Heart left ventricle (tissue), 16 donors: ENCODE results near the gene SHANK3. TPM values are rescaled to one million over a fixed set of nuclear protein-coding genes. Genes with fewer than 3 reads are reported as not detected.

Experiments used
- ATAC-seq, 4 donors: fragments of 200-7000 bp; cut with Tn5 transposase; one replicate each; pipeline ENCODE4 v1.9.1; 2020 to 2022; ENCODE audit warnings: moderate library complexity in 4 of 4, mild to moderate bottlenecking in 3 of 4, moderate number of reproducible peaks in 1 of 4
- DNase-seq, 5 donors: peaks; one replicate each; pipeline ENCODE4 v3.0.0-alpha.2; 2020
- H3K27ac ChIP-seq, 12 donors: fragments of 200-600 bp; sonication (generic) in 4 of 12; one replicate each; pipeline versions ENCODE4 v1.5.0 to v1.8.0; 2016 to 2022; ENCODE audit warnings: mild to moderate bottlenecking in 2 of 12
- H3K27me3 ChIP-seq, 9 donors: fragments of 200-600 bp; sonication (generic) in 2 of 9; one replicate each; pipeline versions ENCODE4 v1.5.1 to v1.8.0; 2016 to 2022; ENCODE audit warnings: mild to moderate bottlenecking in 3 of 9
- H3K36me3 ChIP-seq, 9 donors: fragments of 200-600 bp; sonication (generic) in 2 of 9; one replicate each; pipeline versions ENCODE4 v1.5.0 to v1.8.0; 2018 to 2022; ENCODE audit warnings: mild to moderate bottlenecking in 2 of 9
- H3K4me1 ChIP-seq, 12 donors: fragments of 200-600 bp; sonication (generic) in 4 of 12; one replicate each; pipeline versions ENCODE4 v1.5.0 to v1.8.0; 2016 to 2022; ENCODE audit warnings: mild to moderate bottlenecking in 3 of 12
- H3K4me3 ChIP-seq, 12 donors: fragments of 200-600 bp; sonication (generic) in 4 of 12; one replicate each; pipeline versions ENCODE4 v1.5.0 to v1.8.0; 2017 to 2022; ENCODE audit warnings: mild to moderate bottlenecking in 9 of 12, moderate library complexity in 4 of 12
- H3K9me3 ChIP-seq, 12 donors: fragments of 200-600 bp; sonication (generic) in 4 of 12; one replicate each; pipeline versions ENCODE4 v1.5.0 to v1.8.0; 2016 to 2022; ENCODE audit warnings: mild to moderate bottlenecking in 1 of 12
- CTCF ChIP-seq, 12 donors: fragments of 200-600 bp; sonication (generic) in 4 of 12; IDR thresholded peaks; one replicate each; pipeline versions ENCODE4 v1.5.0 to v1.8.0; 2018 to 2022; ENCODE audit warnings: antibody characterized with exemption in 12 of 12, mild to moderate bottlenecking in 5 of 12
- POLR2A ChIP-seq, 2 donors: fragments of 450-650 bp; IDR thresholded peaks; one replicate each; pipeline ENCODE4 v1.6.1; 2017; ENCODE audit warnings: antibody characterized with exemption in 2 of 2, mild to moderate bottlenecking in 2 of 2, moderate library complexity in 2 of 2
- WGBS, 4 donors: extraction: QIAGEN DNeasy Blood & Tissue Kit in 2 of 4; methylation state at CpG; one replicate each; pipeline versions ENCODE4 v1.1.5 to v1.1.7; 2013 to 2018; 5-methylcytosine and 5-hydroxymethylcytosine counted together
- intact Hi-C, 10 donors: fragments of 100-400 bp; cut with DNase I; formaldehyde crosslinking; loops; one replicate each; pipeline versions ENCODE4 v1.11.1 to v1.14.2; 2022
- polyA plus RNA-seq, 2 donors: library from polyadenylated mRNA; stranded (reverse); fragments of 200-250 nt; gene quantifications; one replicate each; pipeline ENCODE4 v1.2.3, GENCODE V29; 2013
- total RNA-seq, 9 donors: library from RNA; depleted of rRNA in 2 of 9; stranded (reverse); fragments of >200 nt in 2 of 9; fragmentation: NEBNext Ultra II Directional in 3 of 9; extraction: Animal tissue kit (Norgen Biotek cat#: 25700) in 3 of 9; gene quantifications; one replicate each; pipeline versions ENCODE4 v1.1.0 to v1.2.4, GENCODE V29; 2016 to 2023
- donor health status: ischemic (EF 13 %, LVEDD 7.1; RV severe dilation, severe dysfunction).
- donor health status: healthy with polysubstance abuse.
- donor health status: DM: no; HTN: yes; CAD: no.
- donor health status: DM: no; HTN: no; CAD: no.
- donor health status: ischemic (EF 25% LVEDD 6.9; RV normal size, moderate dysfunction).
- donor health status: ischemic (EF 25% LVEDD 5.7; RV mildly dilated, moderate dysfunction).
- donor health status: healthy.
- donor health status: DM: yes; HTN: yes; CAD: no.
- donor health status: ischemic (EF 35%, LVEDD 5.7; RV mildly dilated, moderate dysfunction).
- donor health status: nonischemic (EF 11% LVEDD 7.7; RV severe dilation, severe dysfunction).
- donor health status: DM: yes; HTN: yes; CAD: no.
- donor health status: PGD.
- donor health status: ischemic (EF 29% LVEDD 5.4; RV normal size, mild dysfunction).
- donor health status: nonischemic (EF 23%, LVEDD 6.1; RV moderate dilation, normal function).

SHANK3 gene
- total and polyA plus RNA-seq, 11 donors = 11.3 to 36.0 (median 21.9) TPM

DNA sequence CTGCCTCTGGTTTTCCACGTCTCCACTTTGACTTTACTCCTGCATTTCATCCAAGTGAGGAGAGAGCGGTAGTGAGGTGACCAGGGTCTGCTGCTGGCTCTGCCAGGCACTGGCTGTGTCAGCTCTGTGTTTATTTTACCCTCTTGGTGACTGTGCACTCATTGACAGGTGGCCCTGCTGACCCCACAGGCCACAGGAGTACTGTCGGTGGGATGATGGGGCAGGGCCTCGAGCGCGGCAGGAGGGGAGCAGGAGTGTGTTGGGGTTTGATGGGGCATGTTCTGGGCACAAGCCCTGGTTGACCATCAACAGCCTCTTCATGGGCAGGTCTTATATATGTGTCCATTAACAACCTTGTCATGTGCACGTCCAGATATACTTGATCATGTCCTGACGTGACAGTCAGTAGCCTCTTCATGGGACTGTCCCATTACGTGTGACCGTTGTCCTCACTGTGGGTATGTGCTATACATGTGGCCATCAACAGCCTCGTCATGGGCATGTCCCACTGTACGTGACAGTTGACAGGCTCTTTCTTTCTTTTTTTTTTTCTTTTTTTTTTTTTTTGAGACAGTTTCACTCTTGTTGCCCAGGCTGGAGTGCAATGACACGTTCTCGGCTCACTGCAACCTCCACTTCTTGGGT lies 34.0 kb downstream of the SHANK3 start:
- Histone ChIP-seq H3K27ac (no peak overlapping the region), H3K4me1 (peaks cover 0 to 34% (median 12%) of the 10 kb centered on the region in 12 donors), H3K4me3 (no peak overlapping the region), H3K36me3 (peaks cover 0 to 67% (median 33%) of the 10 kb centered on the region in 9 donors), H3K9me3 (no peaks in the 10 kb centered on the region), H3K27me3 (no peaks in the 10 kb centered on the region)
- DNase-seq (peak in 3 of 5 donors; percentile 4 to 23 (median 11)), ATAC-seq (no peak)
- WGBS, 4 donors = 87 to 94% (median 89%) methylated on average over 12 to 14 of the region's 14 CpGs
- intact Hi-C loops = no loop called here
- TF ChIP-seq POLR2A (IDR thresholded peaks at IDR 0.05) (no peak), CTCF (IDR thresholded peaks at IDR 0.05) (no peak)

GRCh38 chr22:50708474-50708873 lies 35.9 kb downstream of the SHANK3 start:
- Histone ChIP-seq H3K9me3 (no peaks in the 10 kb centered on the region), H3K27me3 (no peaks in the 10 kb centered on the region), H3K4me3 (no peak overlapping the region), H3K27ac (no peak overlapping the region), H3K36me3 (peaks cover 0 to 58% (median 20%) of the 10 kb centered on the region in 9 donors), H3K4me1 (peaks cover 0 to 44% (median 26%) of the 10 kb centered on the region in 12 donors)
- ATAC-seq (no peak), DNase-seq (peak in 1 of 5 donors; percentile 4)
- WGBS, 4 donors = 96 to 99% (median 97%) methylated on average over 3 of the region's 3 CpGs
- TF ChIP-seq POLR2A (IDR thresholded peaks at IDR 0.05) (no peak), CTCF (IDR thresholded peaks at IDR 0.05) (no peak)
- intact Hi-C loops = no loop called here

DNA sequence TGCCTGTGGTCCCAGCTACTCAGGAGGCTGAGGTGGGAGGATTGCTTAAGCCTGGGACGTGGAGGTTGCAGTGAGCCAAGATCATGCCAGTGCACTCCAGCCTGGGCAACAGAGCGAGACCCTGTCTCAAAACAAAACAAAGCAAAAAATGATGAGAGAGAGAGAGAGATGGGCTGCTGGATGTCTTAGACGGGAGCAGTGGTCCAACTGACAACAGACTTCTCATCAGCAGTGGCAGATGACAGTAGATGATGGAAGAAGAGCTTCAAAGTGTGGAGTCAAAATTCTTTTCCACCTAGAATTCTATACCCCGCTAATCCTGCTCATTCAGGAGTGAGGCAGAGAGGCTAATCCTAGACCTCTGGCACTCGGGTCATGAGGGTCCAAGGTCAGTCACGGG lies 36.4 kb downstream of the SHANK3 start:
- WGBS, 4 donors = 91 to 95% (median 93%) methylated on average over 6 of the region's 6 CpGs
- DNase-seq = no peak
- TF ChIP-seq POLR2A (IDR thresholded peaks at IDR 0.05) (no peak), CTCF (IDR thresholded peaks at IDR 0.05) (no peak)
- Histone ChIP-seq H3K9me3 (no peaks in the 10 kb centered on the region), H3K4me1 (peaks cover 0 to 49% (median 27%) of the 10 kb centered on the region in 12 donors), H3K4me3 (no peak overlapping the region), H3K36me3 (peaks cover 0 to 54% (median 20%) of the 10 kb centered on the region in 9 donors), H3K27ac (no peak overlapping the region), H3K27me3 (no peaks in the 10 kb centered on the region)
- no peak for ATAC-seq
- intact Hi-C loops = no loop called here

DNA sequence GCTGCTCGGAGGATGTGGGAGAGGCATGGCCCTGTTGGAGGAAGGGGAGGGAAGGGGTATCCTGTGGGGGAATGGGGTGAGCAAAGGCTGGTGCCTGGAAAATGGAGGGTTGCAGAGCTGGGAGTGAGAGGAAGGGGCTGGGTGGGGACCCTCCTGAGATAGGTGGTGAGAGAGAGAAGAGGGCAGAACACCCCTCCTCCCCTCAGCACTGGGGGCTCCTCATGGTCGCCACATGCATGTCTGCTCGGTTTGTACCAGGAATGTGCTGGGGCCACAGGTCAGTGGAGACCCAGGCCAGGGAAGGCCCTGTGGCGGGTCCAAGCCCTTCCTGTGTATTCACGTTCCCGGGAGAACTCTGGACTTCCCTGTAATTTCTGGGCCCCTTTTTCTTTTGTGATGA lies 37.6 kb downstream of the SHANK3 start:
- Histone ChIP-seq H3K4me1 (peaks cover 0 to 55% (median 27%) of the 10 kb centered on the region in 12 donors), H3K4me3 (no peak overlapping the region), H3K27me3 (no peaks in the 10 kb centered on the region), H3K36me3 (peaks cover 0 to 47% (median 11%) of the 10 kb centered on the region in 9 donors), H3K9me3 (no peaks in the 10 kb centered on the region), H3K27ac (peak overlapping the region in 5 of 12 donors; percentile 7 to 53 (median 18))
- WGBS, 4 donors = 58 to 68% (median 64%) methylated on average over 6 of the region's 6 CpGs
- ATAC-seq (no peak), DNase-seq (peak in 3 of 5 donors; percentile 12 to 31 (median 22))
- no peak for TF ChIP-seq CTCF (IDR thresholded peaks at IDR 0.05)
- TF ChIP-seq POLR2A (IDR thresholded peaks at IDR 0.05) = no peak
- intact Hi-C loops = loop anchor here in 2 of 10 donors (5.0 kb wide), 3 partner anchors 33 to 83 kb away; partner anchors contain the start of genes ARSA (in 1 of the 2) and SHANK3 (in 1 of the 2)
